HCT116 (cell line): ENCODE data around the gene TCIRG1. TPM values are rescaled to one million over a fixed set of nuclear protein-coding genes. Genes with fewer than 3 reads are reported as not detected.

Experiments
- ATAC-seq: fragments of 200-7000 bp; cut with Tn5 transposase; 2 replicates; pipeline ENCODE4 v1.9.1; 2020; ENCODE audit warnings: mild to moderate bottlenecking, moderate library complexity
- BruUV-seq: library from RNA; stranded (reverse); fragments of 400-500 nt; replicated peaks from 2 replicates; lab custom pipeline; 2021; lab: Mats Ljungman, UMichigan
- CTCF ChIA-PET: fragments of 300-600 bp; sonication (Branson Sonifier 250); formaldehyde crosslinking; loops from one replicate; lab custom pipeline; 2021; ENCODE audit warnings: antibody characterized with exemption; lab: Charles Lee
- POLR2A ChIA-PET: fragments of 300-600, 350-600 bp; sonication (Branson Sonifier 250); formaldehyde crosslinking; loops from one replicate; lab custom pipeline; 2021; ENCODE audit warnings: antibody characterized with exemption; lab: Charles Lee
- RAD21 ChIA-PET, 2 experiments: fragments of 300-600 bp; sonication (Branson Sonifier 250); formaldehyde crosslinking; loops; one replicate each; lab custom pipeline; 2023; ENCODE audit warnings: low total read pairs in 2 of 2; ENCODE audit not compliant: uncharacterized antibody in 2 of 2, unreplicated experiment in 2 of 2, low non-redundant PET in 1 of 2; lab: Charles Lee
- DNase-seq: peaks from one replicate; pipeline ENCODE4 v3.0.0-alpha.2; 2010; ENCODE audit warnings: low read depth, low spot score
- H2AFZ ChIP-seq: fragments of 200-600 bp; shearing (Covaris generic), sonication (generic); 2 replicates; pipeline ENCODE4 v1.6.1; 2017; ENCODE audit warnings: low read depth, mixed run types, mixed read lengths, antibody characterized with exemption, low read length; ENCODE audit not compliant: poor library complexity, severe bottlenecking
- H3K27ac ChIP-seq: 2 replicates; pipeline ENCODE4 v1.5.1; 2012; ENCODE audit warnings: low read depth, low read length
- H3K27me3 ChIP-seq: fragments of 200-600 bp; sonication (generic); 2 replicates; pipeline ENCODE4 v1.6.1; 2016; ENCODE audit warnings: mixed run types, low read length, mixed read lengths; ENCODE audit not compliant: insufficient read depth
- H3K36me3 ChIP-seq, 2 experiments: fragments of 200-500 bp in 1 of 2; fragments of 200-600 bp in 1 of 2; sonication (Bioruptor generic) in 1 of 2; sonication (generic) in 1 of 2; 2 replicates each; pipeline versions ENCODE4 v1.5.1 to v1.6.1; 2014 to 2016; ENCODE audit warnings: low read length in 2 of 2, inconsistent platforms in 1 of 2, mixed read lengths in 1 of 2, mixed run types in 1 of 2; ENCODE audit not compliant: insufficient read depth in 2 of 2, control insufficient read depth in 1 of 2
- H3K4me1 ChIP-seq, 2 experiments: fragments of 200-600 bp in 1 of 2; sonication (generic) in 1 of 2; 2 replicates each; pipeline versions ENCODE4 v1.5.1 to v1.6.1; 2012 to 2017; ENCODE audit warnings: low read length in 2 of 2, inconsistent platforms in 1 of 2, mild to moderate bottlenecking in 1 of 2, mixed read lengths in 1 of 2, mixed run types in 1 of 2, moderate library complexity in 1 of 2; ENCODE audit not compliant: insufficient read depth in 2 of 2, control insufficient read depth in 1 of 2
- H3K4me2 ChIP-seq: fragments of 200-600 bp; sonication (generic); 2 replicates; pipeline ENCODE4 v1.6.1; 2017; ENCODE audit warnings: mixed run types, low read length, mixed read lengths
- H3K4me3 ChIP-seq, 2 experiments: fragments of 200-600 bp in 1 of 2; sonication (generic) in 1 of 2; replicated peaks in 1 of 2; 2 replicates each; pipeline ENCODE4 v1.5.1; 2011 to 2016; ENCODE audit warnings: low read length in 2 of 2, control low read depth in 1 of 2, low read depth in 1 of 2, mild to moderate bottlenecking in 1 of 2, mixed read lengths in 1 of 2, mixed run types in 1 of 2
- H3K79me2 ChIP-seq: fragments of 200-600 bp; sonication (generic); 2 replicates; pipeline ENCODE4 v1.6.1; 2017; ENCODE audit warnings: mild to moderate bottlenecking, mixed run types, low read length, moderate library complexity, mixed read lengths; ENCODE audit not compliant: insufficient read depth
- H3K9ac ChIP-seq: fragments of 200-600 bp; sonication (generic); 2 replicates; pipeline ENCODE4 v1.6.1; 2016; ENCODE audit warnings: low read length, mixed read lengths
- H3K9me2 ChIP-seq: fragments of 200-600 bp; sonication (generic), shearing (Covaris generic); 2 replicates; pipeline ENCODE4 v1.6.1; 2017; ENCODE audit warnings: mixed run types, mild to moderate bottlenecking, moderate library complexity; ENCODE audit not compliant: insufficient read depth
- H3K9me3 ChIP-seq, 2 experiments: fragments of 200-500 bp in 1 of 2; fragments of 200-600 bp in 1 of 2; sonication (Bioruptor generic) in 1 of 2; sonication (generic) in 1 of 2; 2 replicates each; pipeline ENCODE4 v1.6.1; 2014 to 2017; ENCODE audit warnings: low read length in 2 of 2, mixed read lengths in 2 of 2, inconsistent platforms in 1 of 2, low read depth in 1 of 2, mild to moderate bottlenecking in 1 of 2, mixed run types in 1 of 2, moderate library complexity in 1 of 2; ENCODE audit not compliant: control insufficient read depth in 1 of 2, insufficient read depth in 1 of 2
- H4K20me1 ChIP-seq: fragments of 200-600 bp; sonication (generic), shearing (Covaris generic); 2 replicates; pipeline ENCODE4 v1.6.1; 2017; ENCODE audit warnings: mixed run types, mild to moderate bottlenecking, moderate library complexity; ENCODE audit not compliant: insufficient read depth
- CBX3 ChIP-seq: IDR thresholded peaks from 2 replicates; pipeline ENCODE4 v1.6.1; 2012; ENCODE audit warnings: low read depth
- CEBPB ChIP-seq: IDR thresholded peaks from 2 replicates; pipeline ENCODE4 v1.6.1; 2012; ENCODE audit warnings: low read depth
- EGR1 ChIP-seq: IDR thresholded peaks from 2 replicates; pipeline ENCODE4 v1.6.1; 2012; ENCODE audit warnings: low read depth
- ELF1 ChIP-seq: IDR thresholded peaks from 2 replicates; pipeline ENCODE4 v1.6.1; 2012; ENCODE audit warnings: low read depth, borderline replicate concordance
- EZH2phosphoT487 ChIP-seq: fragments of 200-600 bp; IDR thresholded peaks from 2 replicates; pipeline ENCODE4 v1.6.1; 2018; ENCODE audit warnings: antibody characterized with exemption, borderline replicate concordance
- POLR2A ChIP-seq: IDR thresholded peaks from 2 replicates; pipeline ENCODE4 v1.7.0; 2011; ENCODE audit warnings: borderline replicate concordance; ENCODE audit not compliant: insufficient read depth, insufficient read length; ENCODE audit errors: extremely low read depth
- POLR2AphosphoS5 ChIP-seq: IDR thresholded peaks from 2 replicates; pipeline ENCODE4 v1.6.1; 2011; ENCODE audit warnings: mild to moderate bottlenecking, low read depth, low read length, moderate library complexity
- RAD21 ChIP-seq: IDR thresholded peaks from 2 replicates; pipeline ENCODE4 v1.6.1; 2012; ENCODE audit warnings: low read depth, mild to moderate bottlenecking
- SIN3A ChIP-seq: IDR thresholded peaks from 2 replicates; pipeline ENCODE4 v1.6.1; 2012; ENCODE audit warnings: low read depth
- SP1 ChIP-seq: IDR thresholded peaks from 2 replicates; pipeline ENCODE4 v1.6.1; 2012; ENCODE audit warnings: low read depth
- SRF ChIP-seq: IDR thresholded peaks from 2 replicates; pipeline ENCODE4 v1.6.1; 2012; ENCODE audit warnings: low read depth
- TCF7L2 ChIP-seq: IDR thresholded peaks from 2 replicates; pipeline ENCODE4 v1.7.0; 2011; ENCODE audit warnings: borderline replicate concordance, inconsistent platforms; ENCODE audit not compliant: insufficient read depth, insufficient read length; ENCODE audit errors: extremely low read depth
- YY1 ChIP-seq: IDR thresholded peaks from 2 replicates; pipeline ENCODE4 v1.6.1; 2011; ENCODE audit warnings: low read length, low read depth, moderate library complexity, mild to moderate bottlenecking; ENCODE audit not compliant: insufficient replicate concordance; ENCODE audit errors: extremely low read depth
- ZFX ChIP-seq: fragments of 450-650 bp; IDR thresholded peaks from 2 replicates; pipeline ENCODE4 v1.6.1; 2017
- intact Hi-C: fragments of 100-400 bp; cut with micrococcal nuclease; formaldehyde crosslinking; loops from 2 replicates; pipeline ENCODE4 v1.10.0; 2022
- total RNA-seq: library from RNA; stranded (reverse); gene quantifications from one replicate; pipeline ENCODE4 v1.2.1, GENCODE V29; 2021; ENCODE audit not compliant: unreplicated experiment
- TF ChIP-seq, protein P1 (sequence below): IDR thresholded peaks from 2 replicates; pipeline ENCODE4 v1.6.1; 2011; ENCODE audit warnings: mild to moderate bottlenecking, low read length, moderate library complexity; ENCODE audit not compliant: insufficient replicate concordance; ENCODE audit errors: extremely low read depth
- TF ChIP-seq, protein P2 (sequence below): IDR thresholded peaks from 2 replicates; pipeline ENCODE4 v1.6.1; 2012
- TF ChIP-seq, protein P3 (sequence below), 3 experiments: fragments of 200-600 bp in 1 of 3; sonication (generic) in 1 of 3; IDR thresholded peaks in 2 of 3; conservative IDR thresholded peaks in 1 of 3; 2 replicates each; pipeline ENCODE4 v1.5.1; 2012 to 2017; ENCODE audit warnings: low read depth in 2 of 3, low read length in 2 of 3, antibody characterized with exemption in 1 of 3, borderline replicate concordance in 1 of 3, control low read depth in 1 of 3, mild to moderate bottlenecking in 1 of 3, mixed read lengths in 1 of 3, mixed run types in 1 of 3, moderate library complexity in 1 of 3; ENCODE audit not compliant: insufficient read depth in 1 of 3
- TF ChIP-seq, protein P4 (sequence below): IDR thresholded peaks from 2 replicates; pipeline ENCODE4 v1.6.1; 2012

The TCIRG1 gene
- total RNA-seq, 1 experiment from 2014 or later: 101 TPM

DNA sequence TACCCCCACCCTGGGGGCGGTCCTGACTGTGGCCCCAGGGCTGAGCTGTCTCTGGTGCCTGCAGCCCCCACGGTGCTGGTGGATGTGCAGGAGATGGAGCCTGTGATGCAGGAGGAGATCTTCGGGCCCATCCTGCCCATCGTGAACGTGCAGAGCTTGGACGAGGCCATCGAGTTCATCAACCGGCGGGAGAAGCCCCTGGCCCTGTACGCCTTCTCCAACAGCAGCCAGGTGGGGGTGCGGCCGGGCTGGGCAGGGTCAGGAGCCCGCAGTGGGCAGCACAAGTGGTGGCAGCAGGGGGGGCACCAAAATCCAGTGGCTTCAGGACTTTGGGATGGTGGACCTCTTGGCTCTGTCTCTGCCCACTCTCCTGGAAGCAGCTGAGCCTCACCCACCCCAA is 16.3 kb upstream of the TCIRG1 start (continued):
- TF ChIP-seq, protein P1, sequence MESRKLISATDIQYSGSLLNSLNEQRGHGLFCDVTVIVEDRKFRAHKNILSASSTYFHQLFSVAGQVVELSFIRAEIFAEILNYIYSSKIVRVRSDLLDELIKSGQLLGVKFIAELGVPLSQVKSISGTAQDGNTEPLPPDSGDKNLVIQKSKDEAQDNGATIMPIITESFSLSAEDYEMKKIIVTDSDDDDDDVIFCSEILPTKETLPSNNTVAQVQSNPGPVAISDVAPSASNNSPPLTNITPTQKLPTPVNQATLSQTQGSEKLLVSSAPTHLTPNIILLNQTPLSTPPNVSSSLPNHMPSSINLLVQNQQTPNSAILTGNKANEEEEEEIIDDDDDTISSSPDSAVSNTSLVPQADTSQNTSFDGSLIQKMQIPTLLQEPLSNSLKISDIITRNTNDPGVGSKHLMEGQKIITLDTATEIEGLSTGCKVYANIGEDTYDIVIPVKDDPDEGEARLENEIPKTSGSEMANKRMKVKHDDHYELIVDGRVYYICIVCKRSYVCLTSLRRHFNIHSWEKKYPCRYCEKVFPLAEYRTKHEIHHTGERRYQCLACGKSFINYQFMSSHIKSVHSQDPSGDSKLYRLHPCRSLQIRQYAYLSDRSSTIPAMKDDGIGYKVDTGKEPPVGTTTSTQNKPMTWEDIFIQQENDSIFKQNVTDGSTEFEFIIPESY: no peak
- TF ChIP-seq, protein P2, sequence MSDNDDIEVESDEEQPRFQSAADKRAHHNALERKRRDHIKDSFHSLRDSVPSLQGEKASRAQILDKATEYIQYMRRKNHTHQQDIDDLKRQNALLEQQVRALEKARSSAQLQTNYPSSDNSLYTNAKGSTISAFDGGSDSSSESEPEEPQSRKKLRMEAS: no peak
- TF ChIP-seq, protein P3, sequence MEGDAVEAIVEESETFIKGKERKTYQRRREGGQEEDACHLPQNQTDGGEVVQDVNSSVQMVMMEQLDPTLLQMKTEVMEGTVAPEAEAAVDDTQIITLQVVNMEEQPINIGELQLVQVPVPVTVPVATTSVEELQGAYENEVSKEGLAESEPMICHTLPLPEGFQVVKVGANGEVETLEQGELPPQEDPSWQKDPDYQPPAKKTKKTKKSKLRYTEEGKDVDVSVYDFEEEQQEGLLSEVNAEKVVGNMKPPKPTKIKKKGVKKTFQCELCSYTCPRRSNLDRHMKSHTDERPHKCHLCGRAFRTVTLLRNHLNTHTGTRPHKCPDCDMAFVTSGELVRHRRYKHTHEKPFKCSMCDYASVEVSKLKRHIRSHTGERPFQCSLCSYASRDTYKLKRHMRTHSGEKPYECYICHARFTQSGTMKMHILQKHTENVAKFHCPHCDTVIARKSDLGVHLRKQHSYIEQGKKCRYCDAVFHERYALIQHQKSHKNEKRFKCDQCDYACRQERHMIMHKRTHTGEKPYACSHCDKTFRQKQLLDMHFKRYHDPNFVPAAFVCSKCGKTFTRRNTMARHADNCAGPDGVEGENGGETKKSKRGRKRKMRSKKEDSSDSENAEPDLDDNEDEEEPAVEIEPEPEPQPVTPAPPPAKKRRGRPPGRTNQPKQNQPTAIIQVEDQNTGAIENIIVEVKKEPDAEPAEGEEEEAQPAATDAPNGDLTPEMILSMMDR (IDR thresholded peaks at IDR 0.05 in 2 of 3, conservative IDR thresholded peaks at IDR 0.05 in 1 of 3; ENCODE audit: borderline replicate concordance in 1 of 3, insufficient read depth in 1 of 3, low read depth in 2 of 3, low read length in 2 of 3): no peak
- TF ChIP-seq, all 23 proteins: peak for 0

DNA sequence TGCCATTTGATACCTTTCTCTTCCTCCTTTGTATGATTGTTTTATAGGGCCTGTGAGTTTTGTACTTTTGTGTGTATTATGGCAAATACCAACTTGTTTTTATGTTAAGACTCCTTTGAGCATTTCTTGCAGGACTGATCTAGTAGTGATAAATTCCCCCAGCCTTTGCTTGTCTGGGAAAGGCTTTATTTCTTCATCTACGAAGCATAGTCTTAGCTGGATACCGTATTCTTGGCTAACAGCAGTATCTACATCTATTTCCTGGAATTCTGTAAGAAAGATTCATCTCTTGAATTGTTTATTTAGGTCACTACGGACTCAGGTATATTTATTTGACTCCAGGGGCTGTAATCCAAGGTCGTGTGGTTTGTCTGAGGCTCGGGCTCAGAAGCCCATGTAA is 14.3 kb upstream of the TCIRG1 start:
- peaks cover 41 to 69% of the 10 kb centered on the region in 2 experiments for H3K4me1 ChIP-seq
- ChIA-PET CTCF (no interaction called here), RAD21 (no interaction called here), POLR2A (no interaction called here)
- no peaks in the 10 kb centered on the region for H4K20me1 ChIP-seq
- ATAC-seq (no peak), DNase-seq (no peak)
- no peak for TF ChIP-seq ZFX
- no peak for TF ChIP-seq EZH2phosphoT487
- TF ChIP-seq, protein P3 (IDR thresholded peaks at IDR 0.05 in 2 of 3, conservative IDR thresholded peaks at IDR 0.05 in 1 of 3; ENCODE audit: borderline replicate concordance in 1 of 3, insufficient read depth in 1 of 3, low read depth in 2 of 3, low read length in 2 of 3): no peak
- TF ChIP-seq SP1: no peak
- TF ChIP-seq SIN3A: no peak
- no peak for TF ChIP-seq ELF1
- no peak for TF ChIP-seq SRF
- TF ChIP-seq, protein P4, sequence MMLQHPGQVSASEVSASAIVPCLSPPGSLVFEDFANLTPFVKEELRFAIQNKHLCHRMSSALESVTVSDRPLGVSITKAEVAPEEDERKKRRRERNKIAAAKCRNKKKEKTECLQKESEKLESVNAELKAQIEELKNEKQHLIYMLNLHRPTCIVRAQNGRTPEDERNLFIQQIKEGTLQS: no peak
- TF ChIP-seq CEBPB: no peak
- TF ChIP-seq RAD21: no peak
- no peak for TF ChIP-seq EGR1
- TF ChIP-seq POLR2AphosphoS5: no peak
- TF ChIP-seq POLR2A: no peak
- TF ChIP-seq YY1: no peak
- TF ChIP-seq TCF7L2: no peak
- TF ChIP-seq CBX3: no peak
- H3K27me3 ChIP-seq: no peaks in the 10 kb centered on the region
- no peak overlapping the region for H2AFZ ChIP-seq
- no peak overlapping the region for H3K27ac ChIP-seq
- no peaks in the 10 kb centered on the region for H3K9me2 ChIP-seq
- H3K4me3 ChIP-seq: no peak overlapping the region
- no peak overlapping the region for H3K4me2 ChIP-seq
- H3K79me2 ChIP-seq: no peaks in the 10 kb centered on the region
- no peak overlapping the region for H3K9ac ChIP-seq
- H3K9me3 ChIP-seq: peaks cover 0 to 4% of the 10 kb centered on the region in 2 experiments; a peak in 1 of 4 replicates
- H3K36me3 ChIP-seq: no peaks in the 10 kb centered on the region
- BruUV-seq: no TSS peak
- intact Hi-C loops: no loop called here
